ENCODE results near the gene UBTF. TPM values are rescaled to one million over a fixed set of nuclear protein-coding genes. Genes with fewer than 3 reads are reported as not detected.
A peak's percentile ranks its signal among the peaks of the same experiment; 100 is the strongest.

Gene UBTF, protein sequence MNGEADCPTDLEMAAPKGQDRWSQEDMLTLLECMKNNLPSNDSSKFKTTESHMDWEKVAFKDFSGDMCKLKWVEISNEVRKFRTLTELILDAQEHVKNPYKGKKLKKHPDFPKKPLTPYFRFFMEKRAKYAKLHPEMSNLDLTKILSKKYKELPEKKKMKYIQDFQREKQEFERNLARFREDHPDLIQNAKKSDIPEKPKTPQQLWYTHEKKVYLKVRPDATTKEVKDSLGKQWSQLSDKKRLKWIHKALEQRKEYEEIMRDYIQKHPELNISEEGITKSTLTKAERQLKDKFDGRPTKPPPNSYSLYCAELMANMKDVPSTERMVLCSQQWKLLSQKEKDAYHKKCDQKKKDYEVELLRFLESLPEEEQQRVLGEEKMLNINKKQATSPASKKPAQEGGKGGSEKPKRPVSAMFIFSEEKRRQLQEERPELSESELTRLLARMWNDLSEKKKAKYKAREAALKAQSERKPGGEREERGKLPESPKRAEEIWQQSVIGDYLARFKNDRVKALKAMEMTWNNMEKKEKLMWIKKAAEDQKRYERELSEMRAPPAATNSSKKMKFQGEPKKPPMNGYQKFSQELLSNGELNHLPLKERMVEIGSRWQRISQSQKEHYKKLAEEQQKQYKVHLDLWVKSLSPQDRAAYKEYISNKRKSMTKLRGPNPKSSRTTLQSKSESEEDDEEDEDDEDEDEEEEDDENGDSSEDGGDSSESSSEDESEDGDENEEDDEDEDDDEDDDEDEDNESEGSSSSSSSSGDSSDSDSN
- 73.5 TPM for polyA plus RNA-seq (2013, experiment 1 of 2; ENCODE audit: insufficient read length)
- 74.4 TPM for polyA plus RNA-seq (2013, experiment 2 of 2; ENCODE audit: insufficient read length)

DNA sequence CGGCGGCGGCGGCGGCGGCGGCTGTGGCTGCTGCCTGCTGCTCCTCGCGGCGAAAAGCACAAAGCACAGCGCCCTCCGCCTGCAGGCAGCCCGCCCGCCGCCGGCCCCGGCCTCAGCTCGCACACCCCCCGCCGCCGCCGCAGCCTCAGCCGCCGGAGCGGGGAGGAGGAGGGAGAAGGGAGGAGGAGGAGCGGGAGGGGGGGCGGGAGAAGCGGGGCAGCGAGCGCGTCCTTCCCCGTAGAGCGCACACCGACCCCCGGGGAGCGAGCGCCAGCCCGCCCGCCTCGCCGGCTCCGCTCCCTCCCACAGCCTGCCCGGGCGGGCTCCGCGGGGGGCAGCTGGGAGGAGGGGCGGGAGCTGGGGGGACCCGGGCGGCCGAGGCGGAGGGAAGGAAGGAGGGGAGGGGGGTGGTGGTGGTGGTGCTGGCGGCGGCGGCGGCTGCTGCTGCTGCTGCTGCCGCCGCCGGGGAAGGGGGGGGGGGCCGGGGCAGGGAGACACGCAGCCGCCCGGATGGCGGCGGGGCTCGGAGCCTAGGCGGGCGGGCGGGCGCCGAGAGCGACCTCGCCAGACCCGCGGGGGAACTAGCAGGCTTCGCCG is at the start of gene UBTF:
UBTF (minus strand) TSS at position 60 of the 597 bp plus-strand sequence. CDS start 1,446 bp downstream, outside the sequence.
- DNase-seq, result peak; percentile 88

DNA sequence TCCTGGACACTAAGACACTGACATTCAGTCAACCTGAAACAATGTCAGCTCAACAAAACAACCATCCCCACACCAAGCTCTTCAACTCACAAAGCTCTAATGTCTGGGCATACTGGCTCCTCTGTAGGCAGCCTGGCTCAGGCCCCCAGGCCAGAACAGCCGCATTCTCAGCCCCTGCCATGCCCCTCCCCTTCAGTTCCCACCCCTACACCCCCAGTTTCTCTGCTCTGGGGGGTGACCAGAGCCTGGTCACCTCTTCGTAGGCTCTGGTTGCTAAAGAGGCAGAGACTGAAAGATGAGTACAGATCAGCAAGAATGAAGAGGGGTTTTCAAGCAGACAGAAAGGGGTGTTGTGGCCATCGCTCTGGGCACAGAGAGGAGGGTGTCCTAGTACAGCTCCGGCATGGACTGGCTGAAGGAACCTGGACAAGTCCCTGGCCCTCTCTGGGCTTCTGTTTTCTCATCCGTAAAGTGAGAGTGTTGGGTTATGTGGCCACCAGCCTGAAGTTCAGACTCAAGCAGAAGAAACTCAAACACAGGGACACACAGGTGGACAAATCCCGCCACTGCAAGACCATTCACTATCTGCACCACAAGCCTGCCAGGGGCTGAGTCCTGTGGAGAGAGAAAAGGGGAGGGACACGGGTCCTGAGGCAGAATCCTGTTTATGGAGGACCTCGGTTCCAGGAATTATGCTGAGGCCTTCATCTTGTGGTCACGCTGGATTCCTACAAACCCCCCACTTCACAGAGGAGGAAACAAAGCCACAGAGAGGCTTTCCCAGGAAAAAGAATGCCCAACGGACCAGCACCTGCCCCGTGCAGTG is 49.4 kb upstream of the UBTF start:
- DNase-seq, result no peak

DNA sequence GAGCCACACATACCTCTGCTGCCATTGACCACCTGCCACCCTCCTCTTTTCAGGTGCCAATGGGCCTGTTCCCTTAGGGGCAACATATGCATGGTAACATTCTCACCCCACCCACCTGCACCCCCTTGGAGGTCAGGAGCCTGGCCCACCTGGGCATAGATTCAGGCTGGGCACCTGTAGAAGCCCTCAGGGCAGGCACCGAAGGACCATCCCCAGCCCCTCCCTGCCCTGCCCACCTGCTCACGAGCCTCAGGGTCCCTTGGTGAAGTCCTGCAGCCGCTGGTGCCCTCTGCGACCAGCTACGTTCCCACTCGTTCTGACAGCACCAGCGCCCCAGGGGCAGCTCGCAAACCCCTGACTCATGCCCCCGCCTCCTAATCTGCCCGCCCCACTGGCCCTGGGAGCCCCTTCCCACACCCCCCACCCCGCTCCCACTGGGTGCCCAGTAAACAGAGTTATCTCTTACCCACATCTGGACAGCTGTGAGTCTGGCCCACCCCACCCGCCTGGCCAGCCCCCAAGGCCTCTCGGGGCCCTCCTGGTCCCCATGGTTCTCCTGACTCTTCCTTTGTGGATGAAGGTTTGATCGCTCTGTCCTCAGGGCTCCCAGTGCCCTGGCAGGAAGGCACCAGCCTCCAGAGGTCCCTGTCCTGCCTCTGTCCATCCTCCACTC is 48.5 kb upstream of the UBTF start, which contains the start of gene SLC4A1:
SLC4A1 (minus strand) TSS at position 318 of the 673 bp plus-strand sequence. CDS start 5,269 bp downstream, outside the sequence.
- no peak for DNase-seq

DNA sequence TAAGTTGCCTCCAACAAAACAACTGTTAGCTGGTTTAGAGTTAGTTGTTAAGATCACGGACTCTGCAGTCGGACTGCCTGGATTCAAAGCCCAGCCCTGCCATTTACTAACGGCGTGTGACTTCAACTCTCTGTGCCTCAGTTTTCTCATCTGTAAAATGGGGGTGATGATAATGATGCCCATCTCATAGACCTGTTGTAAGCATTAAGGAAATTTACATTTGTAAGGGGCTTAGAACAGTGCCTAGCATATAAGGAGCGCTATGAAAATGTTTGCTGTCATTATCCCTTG is 47.6 kb upstream of the UBTF start:
- DNase-seq, result no peak

DNA sequence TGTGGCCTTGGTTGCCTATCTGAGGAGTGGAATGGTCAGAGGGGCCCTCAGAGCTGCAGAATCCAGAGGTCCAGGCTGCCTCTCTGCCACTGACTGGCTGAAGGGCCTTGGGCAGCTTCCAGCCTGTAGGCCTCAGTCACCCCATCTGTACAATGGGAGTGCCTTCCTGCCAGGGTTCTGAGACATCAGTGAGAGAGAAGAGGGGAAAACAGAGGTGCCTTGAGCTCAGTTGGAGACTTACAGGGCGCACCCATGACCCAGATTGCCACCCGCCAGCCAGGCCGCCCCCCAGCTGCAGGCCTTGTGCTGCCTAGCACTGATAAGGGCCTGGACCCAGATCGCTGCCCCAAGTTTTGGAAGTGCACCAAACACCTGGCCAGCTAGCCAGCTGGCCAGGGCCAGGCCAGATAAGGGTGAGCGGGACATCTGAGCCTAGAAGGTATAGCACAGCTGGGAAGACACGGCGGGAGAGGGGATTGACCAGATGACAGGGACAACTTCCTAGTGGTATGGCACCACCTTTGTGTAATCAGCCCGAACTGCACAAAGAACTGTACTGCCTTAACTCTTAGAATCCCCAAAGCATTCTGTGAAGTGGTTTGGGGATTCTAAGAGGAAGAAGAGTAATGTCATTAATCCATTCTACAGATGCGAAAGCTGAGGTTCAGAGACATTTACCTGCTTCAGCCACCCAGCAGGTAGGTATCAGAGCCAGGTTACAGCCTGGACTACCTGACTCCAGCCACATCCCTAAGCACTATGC is 47.1 kb upstream of the UBTF start:
- DNase-seq, result peak; percentile 4

DNA sequence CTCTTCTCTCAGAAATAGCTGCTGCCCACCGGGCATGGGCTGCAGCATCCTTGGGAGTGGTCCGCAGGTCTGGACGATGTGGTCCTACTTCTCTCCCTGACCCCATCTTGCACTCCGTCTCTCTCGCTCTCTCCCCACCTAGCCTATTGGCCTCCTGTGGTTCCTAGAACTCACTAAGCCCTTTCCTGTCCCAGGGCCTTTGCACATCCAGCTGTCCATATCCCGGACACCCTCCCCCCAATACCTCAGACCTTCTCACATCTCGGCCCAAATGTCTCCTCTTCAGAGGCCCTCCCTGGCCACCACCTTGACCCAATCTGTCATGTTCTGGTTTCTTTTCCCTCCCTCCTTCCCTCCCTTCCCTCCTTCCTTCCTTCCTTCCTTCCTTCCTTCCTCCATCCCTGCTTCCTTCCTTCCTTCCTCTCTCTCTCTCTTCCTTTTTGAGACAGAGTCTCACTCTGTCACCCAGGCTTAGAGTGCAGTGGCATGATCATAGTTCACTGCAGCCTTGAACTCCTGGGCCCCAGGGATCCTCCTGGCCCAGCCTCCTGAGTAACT is 43.9 kb upstream of the UBTF start:
- no peak for DNase-seq

DNA sequence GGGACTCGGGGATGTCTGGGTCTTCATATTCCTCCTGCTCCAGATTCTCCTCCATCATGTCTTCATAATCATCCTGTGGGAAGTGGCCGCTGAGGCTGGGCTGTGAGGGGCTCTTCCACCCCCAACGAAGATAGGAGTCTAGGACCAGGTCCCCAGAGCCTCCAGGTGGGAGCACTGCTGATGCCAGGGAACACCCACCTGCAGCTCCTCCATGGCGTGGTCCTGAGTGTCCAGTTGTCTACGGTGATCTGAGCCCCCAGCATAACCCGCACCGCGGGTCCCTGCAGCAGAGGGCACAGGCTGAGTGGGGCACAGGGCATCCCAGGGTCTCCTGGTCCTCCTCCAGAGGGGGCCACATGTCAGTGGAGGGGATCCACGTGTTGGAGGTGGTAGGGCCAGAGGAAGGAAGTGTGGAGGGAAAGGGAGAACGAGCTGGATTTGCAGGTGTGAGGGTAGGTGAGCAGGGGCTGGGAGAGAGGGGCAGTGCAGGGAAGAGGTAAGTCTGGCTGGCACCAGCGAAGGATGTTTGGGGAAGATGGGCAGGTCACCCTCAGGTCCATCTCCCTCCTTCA is 43.3 kb upstream of the UBTF start:
- no peak for DNase-seq

DNA sequence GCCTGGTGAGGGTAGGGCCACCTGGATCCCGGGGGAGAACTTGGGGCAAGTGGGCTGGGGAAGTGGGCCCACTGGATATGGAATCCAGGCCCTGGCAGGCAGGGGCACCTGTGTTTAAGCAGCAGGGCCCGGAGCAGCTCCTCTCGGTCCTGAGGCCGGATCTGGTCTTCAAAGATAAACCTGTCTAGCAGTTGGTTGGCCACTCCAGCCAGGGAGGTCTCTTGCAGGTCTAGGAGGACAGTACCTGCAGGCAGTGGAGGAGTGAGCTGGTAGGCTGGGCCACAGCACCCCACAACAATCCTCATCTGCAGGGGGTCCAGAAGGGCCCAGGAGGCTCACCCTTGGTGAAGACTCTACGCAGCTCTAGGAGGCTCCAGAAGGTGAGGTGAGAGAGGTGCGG is 40.8 kb upstream of the UBTF start:
- DNase-seq, result no peak

DNA sequence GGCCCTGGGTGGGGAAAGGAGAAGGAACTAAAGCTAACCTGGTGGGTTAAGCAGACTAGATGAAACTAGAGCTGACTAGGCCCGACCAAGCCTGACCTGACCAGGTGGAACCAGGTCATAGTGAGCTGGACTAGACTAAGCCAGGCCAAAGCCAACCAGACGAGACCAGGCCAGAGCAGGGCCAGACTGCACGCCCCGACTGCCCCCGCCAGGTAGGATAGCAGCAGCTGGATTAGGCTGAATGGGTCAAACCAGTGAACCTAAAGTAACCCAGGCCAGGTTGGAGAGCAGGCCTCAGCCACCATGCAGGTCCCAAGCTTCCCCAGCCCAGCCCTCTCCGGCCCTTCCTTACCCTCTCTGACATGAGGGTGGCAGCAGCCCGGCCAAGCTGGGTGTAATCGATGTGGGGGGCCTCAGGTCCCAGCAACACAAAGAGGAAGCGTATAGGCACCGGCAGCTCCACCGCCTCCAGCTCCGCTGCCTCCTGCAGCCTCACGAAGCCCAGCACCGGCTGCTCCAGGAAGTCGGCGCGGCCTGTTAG is 39.4 kb upstream of the UBTF start:
- no peak for DNase-seq

DNA sequence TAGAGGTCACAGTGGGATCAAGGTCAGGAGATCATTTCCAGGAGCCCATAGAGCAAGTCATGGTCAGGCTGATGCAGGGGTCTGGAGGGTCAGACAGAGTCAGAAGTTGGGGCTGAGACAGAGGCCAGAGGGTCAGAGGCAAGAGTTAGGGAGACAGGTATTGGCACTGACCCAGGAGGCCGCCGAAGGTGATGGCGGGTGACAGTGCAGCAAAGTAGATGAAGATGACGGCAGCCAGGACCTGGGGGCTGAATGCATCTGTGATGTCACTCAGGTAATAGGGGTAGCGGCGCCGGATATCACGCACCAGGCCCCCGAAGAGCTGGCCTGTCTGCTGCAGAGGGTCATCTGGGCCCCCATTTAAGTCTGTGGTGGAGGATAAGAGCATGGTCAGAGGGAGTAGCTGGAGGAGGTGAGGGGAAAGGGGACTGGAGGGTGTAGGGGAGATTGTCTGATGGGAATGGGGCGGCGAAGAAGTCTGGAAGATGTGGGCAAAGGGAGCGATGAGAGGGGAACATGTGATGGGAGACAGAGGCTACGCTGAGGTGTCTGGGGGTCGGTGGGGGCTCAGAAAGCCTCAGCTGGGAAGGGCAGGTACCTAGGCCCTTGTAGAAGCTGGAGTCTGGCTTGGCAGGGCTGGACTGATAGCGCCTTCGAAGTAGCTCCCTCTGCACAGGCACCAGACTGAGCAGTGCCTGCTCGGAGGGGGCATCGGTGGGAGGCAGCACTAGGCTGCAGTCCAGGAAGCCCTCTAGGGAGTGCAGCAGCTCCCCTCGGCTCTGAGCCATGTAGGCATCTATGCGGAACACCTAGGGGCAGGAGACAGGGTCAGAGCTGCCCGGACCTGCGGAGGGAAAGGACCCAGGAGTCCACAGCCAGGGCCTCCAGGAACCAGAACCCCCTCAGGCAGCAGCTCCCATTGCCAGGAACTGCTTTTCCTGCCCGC is 38.6 kb upstream of the UBTF start:
- DNase-seq, result no peak

DNA sequence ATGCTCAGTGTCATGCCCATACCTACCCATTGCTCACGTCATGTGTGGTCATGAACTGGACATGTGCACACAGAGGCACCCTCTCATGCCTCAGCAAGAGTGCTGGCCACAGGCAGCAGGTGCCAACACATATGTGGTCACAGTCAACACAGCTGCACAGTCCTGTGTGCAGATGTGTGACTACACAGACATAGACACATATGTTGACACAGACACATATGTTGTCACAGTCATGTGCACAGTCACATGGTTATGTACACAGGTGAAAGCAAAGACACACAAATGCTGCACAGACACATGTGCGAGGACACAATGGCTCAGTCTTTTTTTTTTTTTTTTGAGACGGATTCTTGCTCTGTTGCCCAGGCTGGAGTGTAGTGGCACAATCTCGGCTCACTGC is 37.2 kb upstream of the UBTF start:
- DNase-seq, result no peak

DNA sequence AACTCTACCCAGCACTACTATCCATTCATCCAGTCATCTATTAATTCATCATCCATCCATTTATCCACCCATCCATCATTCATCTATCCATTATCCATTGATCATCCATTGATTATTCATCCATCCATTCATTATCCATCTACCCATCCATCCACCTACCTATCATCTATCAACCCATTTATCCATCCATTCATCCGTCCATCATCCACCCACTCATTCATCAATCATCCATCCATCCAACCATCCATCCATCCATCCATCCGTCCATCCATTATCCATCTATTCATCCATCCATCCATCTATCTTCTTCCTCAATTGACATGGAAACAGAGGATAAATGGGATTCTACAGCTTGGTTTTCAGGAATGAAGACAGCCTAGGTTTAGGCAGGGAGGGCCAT is 36.4 kb upstream of the UBTF start:
- no peak for DNase-seq

DNA sequence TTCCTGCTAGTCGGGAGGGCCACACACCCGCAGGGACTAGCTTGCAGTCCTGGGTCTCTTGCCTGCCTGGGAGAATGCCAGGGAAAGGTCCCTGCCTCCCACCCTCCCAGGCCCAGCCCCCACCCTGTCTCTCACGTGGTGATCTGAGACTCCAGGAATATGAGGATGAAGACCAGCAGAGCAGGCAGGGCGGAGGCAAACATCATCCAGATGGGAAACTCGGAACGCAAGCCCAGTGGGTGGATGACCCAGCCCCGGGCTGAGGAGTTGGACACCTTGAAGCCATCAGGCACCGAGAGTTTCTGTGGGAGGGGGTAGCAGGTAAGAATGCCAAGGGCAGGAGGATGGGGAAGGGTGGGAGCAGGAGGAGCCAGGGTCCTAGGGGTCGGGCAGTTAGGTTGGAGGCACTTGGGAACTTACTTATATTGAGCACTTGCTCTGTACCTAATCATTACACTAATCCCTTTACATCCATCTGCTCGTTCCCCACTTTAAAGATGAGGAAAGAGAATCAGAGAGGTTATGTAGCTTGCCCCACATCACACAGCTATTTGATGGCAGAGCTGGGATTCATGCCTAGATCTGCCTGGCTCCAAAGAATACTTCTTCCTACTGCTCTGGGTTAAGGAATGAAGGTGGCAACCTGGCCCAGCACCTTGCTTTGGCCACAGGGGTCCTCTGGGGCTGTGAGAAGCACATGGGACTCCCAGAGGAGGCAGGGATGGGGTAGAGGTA is 35.1 kb upstream of the UBTF start:
- DNase-seq, result no peak

DNA sequence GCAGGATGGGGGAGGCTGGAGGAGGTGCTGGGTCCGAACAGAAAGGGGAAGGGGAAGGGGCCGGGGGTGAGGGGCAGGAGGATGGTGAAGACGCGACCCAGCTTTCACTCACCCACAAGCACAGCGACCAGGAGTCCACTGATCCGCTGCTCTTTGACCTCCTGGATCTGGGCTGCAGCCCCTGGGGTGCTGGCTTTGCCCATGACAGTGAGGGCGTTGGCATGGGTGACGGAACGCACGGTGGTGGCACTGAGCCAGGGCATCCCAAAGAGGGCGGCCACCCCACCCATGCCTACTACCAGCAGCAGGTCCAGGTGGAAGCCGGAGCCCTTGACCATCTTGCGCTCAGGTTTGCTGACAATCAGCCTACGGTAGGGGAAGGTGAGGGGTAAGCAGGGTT is 33.5 kb upstream of the UBTF start:
- DNase-seq, result no peak

DNA sequence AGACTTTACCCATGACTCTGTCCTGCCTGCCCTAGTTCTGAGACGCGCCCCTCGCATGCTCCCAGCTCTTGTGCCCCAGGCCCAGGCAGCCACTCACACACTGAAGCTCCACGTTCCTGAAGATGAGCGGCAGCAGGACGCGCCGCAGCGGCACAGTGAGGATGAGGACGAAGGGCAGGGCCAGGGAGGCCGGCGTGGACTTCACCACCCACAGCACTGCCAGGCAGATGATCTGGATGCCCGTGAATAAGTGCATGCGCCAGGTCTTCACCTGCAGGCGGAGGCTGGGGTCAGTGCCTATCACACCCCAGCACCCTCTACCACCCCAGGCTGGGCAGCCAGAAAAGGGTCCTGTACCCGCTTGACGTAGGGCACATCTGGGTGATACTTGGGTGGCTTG is 31.6 kb upstream of the UBTF start:
- DNase-seq, result no peak

DNA sequence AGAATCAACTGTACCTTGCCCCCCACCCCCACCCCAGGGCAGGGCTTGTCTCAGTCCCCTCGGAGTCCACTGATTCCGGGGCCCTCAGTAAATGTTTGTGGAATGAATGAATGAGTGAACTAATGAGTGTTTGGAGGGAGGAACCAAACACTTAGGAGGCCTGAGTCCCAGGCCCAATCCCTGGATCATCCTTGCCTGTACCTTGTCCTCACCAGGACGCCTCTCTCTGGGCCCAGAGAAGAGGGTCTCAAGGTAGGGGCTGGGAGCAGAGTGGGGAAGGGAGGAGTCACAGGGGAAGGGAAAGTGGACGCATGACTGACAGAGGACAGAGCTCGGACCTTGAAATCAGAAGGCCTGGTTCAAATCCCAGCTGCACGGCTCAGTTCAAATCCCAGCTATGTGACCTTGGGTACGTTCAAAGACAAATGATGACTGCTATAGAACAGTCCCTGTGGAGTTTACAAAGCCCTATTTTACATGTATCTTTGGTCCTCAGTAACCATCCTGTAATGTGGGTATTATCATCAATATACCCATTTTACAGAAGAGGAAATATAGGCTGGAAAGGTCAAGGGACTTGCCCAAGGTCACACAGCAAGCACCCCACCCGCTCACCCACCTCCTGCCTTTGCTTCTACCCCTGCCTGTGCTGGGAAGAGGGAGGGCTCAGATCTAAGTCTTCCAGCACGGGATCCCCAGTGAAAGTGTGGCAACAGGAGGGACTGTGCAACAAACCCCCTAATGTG is 30.2 kb upstream of the UBTF start:
- no peak for DNase-seq

Measured in fibroblast of skin of scalp (primary cell).